Stimulated activated CD4-positive, alpha-beta T cell treated with anti-CD3 and anti-CD28 coated beads, Interleukin-15, amount 100 ng/mL, for 24 hours (primary cell): ENCODE measurements around the gene KLHL17.
"Not testable (repeated sequence)": the region's sequence is repeated elsewhere in the genome, so short reads cannot be mapped to it uniquely, and the experiment has no call there.

Source experiments
- DNase-seq: peaks from one replicate; pipeline ENCODE4 v3.0.0-alpha.2; 2020

Gene KLHL17

DNA sequence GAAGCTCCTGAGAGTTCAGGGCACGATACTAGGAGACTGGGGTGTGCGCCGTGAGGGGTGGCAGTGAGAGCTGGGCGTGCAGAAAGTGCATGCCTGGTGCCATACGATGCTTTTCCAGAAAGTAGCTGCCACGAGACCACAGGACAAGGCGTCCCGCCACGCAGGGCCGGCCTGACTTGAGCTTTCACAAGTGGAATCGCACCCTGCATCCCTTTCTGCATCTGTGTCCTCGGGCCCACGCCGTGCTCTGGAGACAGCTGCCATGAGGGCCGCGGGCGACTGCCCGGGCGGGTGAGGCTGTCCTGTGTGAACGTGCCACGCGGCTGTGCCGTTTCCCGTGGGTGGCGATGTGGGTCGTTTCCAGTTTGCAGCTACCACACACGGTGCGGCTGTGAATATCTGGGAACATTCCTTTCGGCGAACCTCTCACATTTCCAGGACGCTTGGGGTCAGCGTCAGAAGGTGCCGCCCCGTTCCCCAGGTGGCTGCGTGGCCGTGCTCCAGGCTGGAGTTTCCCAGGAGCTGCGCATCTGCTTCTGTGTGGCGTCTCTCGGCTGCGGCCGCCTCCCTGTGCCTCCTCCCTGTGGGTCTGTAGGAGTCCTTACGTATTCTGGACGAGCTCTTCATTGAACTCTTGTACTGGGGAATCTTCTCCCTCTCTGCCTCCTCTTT lies 22.5 kb downstream of the KLHL17 start:
- DNase-seq: no peak

DNA sequence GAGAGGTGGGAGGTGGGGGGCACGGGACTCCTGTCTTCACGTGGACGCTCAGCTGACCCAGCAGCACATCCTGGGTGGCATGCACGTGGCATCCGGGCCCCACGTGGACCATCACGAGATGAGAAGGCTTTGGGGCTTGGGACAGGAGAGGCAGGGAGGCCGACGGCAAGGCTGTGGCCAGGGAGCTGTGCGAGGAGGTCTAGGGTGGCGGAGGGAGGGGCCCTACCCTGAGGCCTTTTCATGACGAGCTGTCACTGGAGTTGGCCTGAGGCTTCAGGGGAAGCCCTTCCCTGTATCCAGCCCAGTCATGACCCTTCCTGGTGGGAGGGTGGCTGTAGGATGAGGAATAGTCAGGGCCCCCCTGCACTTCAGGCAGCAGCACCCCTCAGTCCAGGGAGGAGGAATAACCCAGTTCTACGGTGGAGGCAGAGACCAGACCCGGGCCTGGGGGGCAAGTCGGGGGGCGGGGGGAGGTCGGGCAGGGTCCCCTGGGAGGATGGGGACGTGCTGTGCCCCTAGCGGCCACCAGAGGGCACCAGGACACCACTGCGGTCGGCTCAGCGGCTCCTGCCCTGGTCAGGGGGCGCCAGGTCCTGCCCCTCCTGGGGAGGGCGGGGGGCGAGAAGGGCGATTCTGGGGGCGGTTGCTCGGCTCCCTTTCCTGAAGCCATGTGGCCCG lies 23.6 kb downstream of the KLHL17 start:
- DNase-seq: peak; percentile 69

DNA sequence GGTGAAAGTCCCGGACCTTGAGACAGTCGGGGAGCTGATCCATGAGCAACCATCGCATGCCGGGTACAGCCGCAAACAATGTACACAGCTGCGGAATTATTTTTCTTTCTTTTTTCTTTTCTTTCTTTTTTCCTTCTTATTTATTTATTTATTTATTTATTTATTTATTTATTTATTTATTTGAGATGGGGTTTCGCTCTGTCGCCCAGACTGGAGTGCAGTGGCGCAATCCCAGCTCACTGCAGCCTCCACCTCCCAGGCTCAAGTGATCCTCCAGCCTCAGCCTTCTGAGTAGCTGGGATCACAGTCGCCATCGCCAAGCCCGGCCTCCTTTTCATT lies 24.1 kb downstream of the KLHL17 start:
- DNase-seq: no peak

DNA sequence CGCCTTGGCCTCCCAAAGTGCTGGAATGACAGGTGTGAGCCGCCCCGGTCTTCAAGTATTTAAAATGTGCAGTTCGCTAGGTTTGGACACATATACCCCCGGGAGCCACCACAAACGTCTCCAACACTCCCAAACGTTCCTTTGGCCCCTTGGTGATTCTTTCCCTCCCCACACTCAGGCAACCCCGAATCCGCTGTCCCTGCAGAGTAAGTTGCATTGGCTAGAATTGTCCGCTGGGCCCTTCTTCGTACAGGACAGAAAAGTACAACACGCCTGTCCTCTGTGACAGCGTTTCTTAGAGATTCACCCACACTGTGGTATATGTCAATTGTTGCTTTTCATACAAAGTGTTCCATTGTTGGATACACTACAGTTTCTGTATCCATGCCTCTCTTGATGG lies 24.7 kb downstream of the KLHL17 start:
- DNase-seq: no peak

DNA sequence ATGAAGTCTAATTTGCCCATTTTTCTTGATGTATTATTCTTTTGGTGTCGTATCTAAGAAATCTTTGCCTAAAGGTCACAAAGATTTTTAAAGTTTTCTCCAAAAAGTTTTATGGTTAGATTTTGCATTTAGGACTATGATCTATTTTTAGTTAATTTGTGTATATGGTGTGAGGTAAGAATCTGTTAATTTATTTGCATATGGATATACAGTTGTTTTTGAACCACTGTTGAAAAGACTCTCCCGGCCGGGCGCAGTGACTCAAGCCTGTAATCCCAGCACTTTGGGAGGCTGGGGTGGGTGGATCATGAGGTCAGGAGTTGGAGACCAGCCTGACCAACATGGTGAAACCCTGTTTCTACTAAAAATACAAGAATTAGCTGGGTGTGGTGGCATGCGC lies 27.7 kb downstream of the KLHL17 start:
- not testable (repeated sequence) for DNase-seq

DNA sequence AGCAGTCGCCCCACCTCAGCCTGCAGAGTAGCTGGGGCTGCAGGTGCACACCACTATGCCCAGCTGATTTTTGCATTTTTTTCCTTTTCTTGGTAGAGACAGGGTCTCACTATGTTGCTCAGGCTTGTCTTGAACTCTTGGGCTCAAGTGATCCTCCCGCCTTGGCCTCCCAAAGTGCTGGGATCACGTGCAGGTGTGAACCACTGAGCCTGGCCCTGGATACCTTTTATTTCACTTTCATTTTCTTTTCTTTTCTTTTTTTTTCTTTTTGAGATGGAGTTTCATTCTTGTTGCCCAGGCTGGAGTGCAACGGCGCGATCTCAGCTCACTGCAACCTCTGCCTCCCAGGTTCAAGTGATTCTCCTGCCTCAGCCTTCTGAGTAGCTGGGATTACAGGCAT lies 30.9 kb downstream of the KLHL17 start:
- not testable (repeated sequence) for DNase-seq

DNA sequence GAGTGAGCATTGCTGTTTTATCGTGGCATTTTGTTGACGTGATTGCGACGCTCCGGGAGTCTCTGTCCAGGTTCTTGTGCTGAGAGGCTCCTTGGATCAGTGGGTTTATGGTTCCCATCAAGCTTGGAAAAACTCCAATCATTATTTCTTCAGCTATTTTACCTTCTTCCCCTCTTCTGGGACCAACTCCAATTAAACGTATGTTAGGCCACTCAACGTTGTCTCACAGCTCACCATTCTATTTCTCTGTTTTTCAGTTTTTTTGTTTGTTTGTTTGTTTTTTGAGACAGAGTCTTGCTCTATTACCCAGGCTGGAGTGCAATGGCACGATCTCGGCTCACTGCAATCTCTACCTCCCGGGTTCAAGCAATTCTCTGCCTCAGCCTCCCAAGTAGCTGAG lies 31.5 kb downstream of the KLHL17 start:
- DNase-seq: no peak

DNA sequence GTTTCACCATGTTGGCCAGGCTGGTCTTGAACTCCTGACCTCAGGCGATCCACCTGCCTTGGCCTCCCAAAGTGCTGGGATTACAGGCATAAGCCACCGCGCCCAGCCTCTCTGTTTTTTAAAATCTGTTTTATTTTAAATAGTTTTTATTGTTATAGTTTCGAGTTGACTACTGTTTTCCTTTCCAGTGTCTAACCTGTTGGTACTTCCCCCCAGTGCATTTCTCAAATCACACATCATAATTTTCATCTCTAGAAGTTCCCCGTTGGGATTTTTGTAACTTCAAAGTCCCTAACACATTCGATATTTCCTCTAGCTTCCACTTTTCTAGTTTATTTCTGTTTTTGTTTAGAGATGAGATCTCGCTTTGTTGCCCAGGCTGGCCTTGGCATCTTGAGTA lies 32.0 kb downstream of the KLHL17 start:
- no peak for DNase-seq

DNA sequence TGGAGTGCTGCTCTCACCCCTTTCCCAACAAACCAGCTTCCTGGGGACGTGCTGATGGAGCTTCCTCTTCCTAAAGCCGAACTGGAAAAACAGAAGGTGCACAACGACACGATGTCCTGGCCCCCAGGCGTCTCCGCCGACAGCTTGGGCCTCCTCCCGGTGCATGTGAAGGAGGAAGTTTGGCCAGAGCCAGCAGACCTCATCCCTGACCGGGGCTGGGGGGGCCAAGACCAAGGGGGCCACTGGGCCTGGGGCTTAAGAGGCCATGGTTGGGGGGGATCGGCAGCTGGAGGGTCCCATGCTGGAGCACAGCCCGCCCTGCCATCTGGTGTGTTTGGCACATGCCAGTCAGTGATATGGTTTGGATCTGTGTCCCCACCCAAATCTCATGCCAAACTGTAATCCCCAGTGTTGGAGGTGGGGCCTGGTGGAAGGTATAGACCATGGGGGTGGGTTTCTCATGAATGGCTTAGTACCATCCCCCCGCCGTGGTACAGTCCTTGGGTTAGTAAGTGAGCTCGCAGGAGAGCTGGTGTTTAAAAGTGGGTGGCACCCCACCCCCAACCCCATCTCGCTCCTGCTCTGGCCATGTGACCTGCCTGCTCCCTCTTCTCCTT lies 33.1 kb downstream of the KLHL17 start:
- no peak for DNase-seq

DNA sequence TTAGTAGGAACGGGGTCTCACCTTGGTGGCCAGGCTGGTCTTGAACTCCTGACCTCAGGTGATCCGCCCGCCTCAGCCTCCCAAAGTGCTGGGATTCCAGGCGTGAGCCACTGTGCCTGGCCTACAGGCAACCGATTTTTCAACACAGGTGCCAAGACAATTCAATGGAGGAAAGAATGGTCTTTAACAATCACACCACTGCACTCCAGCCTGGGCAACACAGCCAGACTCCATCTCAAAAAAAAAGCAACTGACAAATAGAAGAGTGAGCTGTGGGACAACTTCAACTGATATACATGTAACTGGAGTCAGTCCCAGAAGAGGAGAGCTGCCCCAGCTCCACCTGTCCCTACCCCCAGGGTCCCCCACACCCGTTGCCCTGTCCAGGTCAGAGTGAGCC lies 34.2 kb downstream of the KLHL17 start:
- not testable (repeated sequence) for DNase-seq

DNA sequence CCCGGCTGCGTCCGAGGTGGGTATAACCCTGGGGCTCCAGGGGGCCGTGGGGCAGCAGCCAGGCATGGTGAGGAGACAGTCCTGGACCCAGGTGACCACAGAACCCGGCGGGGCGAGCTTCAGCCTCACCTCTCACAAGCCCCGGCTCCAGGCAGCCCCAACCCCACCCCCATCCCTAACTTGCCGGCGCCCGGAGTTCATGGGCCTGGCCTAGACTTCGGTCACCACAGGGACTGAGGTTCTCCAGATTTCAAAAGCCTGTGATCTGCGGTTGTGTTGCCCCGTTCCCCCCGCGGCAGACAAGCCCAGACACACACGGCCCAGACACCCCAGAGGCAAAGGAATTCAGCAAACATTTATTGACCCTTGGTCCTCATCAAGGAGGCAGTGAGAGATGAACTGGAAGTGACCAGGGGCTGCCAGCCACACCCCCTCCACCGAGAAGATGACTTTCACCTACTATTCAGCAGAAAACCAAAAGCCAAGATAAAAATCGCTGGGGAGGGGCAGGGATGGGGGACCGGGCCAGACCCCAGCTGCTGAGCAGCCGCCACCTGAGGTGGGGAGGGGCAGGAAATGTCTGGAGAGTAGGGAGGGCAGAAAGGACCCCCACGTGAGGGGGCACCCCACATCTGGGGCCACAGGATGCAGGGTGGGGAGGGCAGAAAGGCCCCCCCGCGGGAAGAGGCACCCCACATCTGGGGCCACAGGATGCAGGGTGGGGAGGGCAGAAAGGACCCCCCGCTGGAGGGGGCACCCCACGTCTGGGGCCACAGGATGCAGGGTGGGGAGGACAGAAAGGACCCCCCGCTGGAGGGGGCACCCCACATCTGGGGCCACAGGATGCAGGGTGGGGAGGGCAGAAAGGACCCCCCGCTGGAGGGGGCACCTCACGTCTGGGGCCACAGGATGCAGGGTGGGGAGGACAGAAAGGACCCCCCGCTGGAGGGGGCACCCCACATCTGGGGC lies 35.6 kb downstream of the KLHL17 start:
- DNase-seq: no peak

DNA sequence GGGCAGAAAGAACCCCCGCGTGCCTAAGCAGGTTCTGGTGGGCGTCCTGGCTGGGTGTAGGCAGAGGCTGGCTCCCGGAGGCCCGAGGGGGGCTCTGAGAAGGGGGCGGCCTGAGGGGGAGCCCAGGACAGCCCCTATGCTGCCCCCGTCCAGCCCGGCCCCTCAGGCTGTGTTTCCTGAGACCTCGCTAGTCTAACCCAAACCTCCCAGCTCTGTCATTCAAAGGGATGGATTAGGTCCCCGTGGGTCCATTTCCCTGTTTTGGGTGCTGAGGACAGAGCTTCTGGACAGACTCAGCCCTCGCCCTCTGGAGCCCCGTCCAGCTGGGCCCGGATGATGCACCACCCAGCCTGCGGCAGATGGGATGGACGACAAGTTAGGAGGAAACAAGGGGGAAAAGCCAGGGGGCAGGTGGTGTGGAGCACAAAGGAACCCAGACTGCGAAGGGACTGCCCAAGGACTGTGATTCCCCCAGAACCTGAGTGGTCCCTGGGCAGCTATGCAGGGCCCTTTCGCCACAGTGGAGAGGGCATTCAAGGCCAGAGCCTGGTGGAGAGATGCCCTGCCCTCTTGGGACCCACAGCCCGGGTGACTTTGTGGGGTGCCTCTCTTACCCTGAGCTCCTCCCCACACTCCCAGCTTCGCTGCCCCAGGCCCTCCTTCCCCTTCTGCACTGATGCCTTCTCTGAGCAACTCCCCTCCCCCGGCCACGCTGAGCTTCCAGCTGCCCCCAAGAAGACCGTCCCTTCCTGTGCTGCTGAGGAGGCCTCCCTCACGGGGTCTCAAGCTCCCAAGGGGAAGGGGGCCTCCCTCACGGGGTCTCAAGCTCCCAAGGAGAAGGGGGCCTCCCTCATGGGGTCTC lies 36.7 kb downstream of the KLHL17 start:
- no peak for DNase-seq

DNA sequence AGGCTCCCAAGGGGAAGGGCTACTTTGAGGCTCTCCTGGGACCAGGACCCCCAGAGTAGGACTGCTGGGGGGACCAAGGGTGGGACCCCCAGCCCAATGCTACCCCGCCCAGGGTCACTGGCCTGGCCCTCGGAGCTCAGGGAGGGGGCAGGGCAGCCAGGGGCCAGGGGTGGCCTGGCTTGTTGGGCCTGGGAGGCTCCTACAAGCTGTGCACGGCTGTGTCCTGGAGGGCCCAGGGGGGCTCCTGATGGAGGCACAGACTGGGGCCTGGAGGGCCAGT lies 37.3 kb downstream of the KLHL17 start:
- DNase-seq: no peak

DNA sequence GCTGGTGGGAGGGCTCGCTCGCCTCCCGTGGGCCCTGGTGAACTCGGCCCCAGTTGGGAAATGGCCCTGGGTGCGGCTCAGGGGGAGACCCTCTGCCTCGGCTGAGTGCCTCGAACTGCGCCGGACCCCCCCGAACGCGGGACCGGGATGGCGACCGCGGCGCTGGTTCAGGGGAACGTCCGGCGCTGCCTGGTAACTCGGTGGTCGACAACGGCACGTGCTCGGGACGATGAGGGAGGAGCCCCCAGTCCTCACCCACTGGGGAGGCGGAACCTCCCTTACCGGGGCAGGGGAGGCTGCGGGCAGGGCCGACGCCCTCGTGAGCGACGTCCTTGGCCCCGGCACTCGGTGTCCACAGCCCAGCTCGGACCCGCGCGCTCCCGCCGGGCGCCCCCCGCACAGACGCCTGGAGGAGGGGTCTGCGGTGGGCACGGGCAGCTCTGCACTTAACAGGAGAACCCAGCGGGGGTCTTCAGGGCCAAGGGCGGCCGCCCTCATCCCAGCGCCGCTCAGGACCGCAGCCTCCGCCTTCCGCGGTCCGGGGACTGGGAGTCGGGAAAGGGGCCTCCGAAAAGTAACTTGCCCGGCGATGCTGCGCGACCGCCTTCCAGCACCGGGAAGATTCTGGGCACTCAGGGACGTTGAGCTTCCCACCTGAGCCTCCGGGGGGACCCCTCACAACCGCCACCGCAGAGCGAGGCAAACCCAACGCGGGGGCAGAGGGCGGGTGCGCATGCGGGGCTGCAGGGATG lies 37.8 kb downstream of the KLHL17 start:
- DNase-seq: no peak

DNA sequence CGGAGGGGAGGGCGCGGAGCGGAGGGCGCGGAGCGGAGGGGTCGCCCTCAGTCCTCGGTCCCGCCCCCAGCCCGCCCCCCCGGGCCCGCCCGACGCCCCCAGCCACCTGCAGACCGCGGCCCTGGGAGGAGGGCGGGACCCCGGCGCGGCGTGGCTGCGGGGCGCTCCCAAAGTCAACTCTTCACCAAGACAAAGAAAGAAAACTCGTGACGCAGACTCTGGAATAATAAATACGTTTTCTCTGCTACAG lies 38.3 kb downstream of the KLHL17 start:
- no peak for DNase-seq

DNA sequence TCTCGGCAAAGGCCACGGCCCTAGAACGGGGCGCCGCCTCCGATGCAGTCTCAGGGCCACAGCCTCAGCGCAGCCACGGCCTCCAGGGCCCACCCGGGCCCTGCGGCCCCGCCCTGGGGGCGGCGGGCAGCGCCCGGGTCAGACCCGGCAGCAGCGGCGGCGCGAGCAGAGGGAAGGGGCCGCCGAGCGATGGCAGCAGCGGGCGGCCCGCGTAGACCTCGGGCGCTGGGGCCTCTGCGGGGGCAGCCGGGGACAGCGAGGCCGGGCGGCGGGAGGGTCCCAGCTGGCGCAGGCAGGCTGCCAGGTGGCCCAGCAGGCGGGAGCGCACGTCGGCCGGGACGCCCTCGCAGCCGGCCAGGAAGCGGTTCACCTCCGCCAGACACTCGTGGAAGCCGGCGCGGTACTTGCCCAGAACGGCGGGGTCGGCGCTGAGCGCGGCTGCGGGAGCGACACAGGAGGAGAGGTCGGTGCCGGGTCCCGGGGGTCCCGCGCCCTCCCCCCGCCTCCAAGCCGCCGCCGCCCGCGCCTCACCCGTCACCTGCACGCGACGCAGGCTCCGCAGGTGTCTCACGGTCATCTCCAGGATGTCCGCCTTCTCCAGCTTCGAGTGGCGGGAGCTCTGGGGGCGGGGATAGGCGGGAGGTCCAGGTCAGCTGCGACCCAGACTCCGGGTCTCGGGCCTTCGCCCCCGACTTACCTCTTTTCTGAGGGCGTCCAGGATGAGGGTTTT lies 38.8 kb downstream of the KLHL17 start:
- no peak for DNase-seq

DNA sequence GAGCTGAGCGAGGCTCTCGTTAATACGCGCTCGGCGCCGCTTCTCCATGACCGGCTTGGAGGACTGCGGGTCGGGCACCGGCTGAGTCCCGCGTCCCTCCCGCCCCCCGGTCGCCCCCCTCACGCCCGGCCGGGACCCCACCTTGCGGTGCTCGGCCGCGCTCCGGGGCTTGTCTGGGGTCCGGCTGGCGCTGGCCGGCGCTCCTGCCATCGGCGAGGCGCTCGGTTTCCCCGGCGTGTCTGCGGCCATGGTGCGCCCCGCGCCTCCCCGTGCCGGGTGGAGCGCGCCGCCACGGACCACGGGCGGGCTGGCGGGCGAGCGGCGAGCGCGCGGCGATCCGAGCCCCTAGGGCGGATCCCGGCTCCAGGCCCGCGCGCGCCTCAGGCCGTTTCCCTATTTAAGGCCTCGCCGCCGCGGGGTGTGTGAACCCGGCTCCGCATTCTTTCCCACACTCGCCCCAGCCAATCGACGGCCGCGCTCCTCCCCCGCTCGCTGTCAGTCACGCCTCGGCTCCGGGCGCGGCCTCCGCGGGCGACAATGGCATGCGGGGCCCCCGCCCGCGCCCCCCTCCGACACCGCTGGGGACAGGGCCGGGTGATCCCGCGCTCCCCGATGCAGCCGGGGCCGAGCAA lies 39.5 kb downstream of the KLHL17 start, which contains the start of gene HES4:
TSS of gene HES4 (minus strand) at position 373 of the 632 bp plus-strand sequence. CDS start at position 249, 124 bp downstream.
- peak; percentile 78 for DNase-seq

DNA sequence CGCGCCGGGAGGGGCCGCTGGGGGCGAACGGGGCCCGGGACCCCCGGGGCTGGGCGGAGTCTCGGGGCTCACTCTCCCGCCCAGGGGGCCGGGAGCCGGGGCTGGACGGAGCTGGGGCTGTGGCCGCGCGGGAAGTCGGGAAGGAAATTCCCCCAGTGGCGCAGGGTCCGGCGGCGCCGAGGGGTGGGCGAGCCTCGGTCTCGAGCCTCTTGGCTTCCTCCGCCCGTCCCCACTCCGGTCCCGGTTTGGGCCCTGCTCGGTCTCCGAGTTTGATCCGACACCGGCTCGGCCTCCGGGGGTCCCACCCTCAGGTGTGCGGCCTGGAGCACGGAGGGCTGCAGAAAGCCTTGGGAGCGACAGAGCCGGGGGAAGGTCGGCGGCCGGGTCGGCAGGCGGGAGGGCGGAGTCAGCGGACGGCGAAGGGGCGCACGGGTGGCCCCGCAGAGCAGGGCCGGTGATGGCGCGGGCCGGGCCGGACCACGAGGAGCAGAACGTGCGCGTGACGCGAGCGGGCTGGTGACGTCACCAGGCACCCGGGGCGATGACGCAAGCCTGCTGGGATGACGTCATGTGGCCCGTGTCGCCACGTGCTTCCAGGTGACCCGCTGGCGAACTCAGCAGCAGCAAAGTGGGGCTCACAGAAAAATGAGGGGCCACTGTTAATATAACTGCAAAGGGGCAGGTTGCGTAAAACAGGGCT lies 40.1 kb downstream of the KLHL17 start:
- peak; percentile 73 for DNase-seq

DNA sequence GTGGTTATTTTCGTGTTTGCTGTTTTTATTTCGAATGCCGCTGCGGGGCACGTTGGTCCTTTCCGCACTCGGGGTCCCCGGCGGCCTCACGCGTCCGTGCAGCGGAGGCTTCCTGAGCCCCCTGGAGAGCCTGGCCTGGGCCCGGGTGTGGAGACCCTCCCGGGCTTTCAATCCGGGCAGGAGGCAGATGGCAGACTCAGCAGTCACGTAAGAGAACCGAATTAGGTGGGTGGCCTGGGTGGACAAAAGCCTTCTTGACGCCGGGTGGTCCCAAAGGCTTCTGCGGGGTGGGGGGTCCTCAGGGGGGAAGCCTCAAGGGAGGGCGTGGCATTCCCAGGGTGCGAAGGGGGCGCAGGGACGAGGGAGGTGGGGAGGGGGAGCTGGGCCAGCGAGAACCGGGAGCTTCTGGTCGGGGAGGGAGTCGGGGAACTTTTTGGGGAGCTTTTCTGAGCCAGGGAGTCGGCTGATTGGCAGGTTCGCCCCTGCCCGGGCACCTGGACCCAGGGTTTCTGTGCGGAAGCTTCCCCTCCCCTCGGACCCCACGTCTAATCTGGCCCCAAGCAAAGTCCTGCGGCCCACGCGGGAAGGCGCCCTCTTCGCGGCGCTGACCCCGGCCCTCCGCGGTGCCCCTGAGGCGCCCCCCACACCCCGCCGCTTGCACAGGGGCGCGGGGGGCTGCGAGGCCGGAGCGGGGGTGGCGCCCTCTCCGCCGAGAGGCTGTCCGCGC lies 40.8 kb downstream of the KLHL17 start:
- DNase-seq: no peak
